Body of pancreas (tissue), 4 donors: ENCODE results near the gene CHCHD6.

Experiments used
- POLR2A ChIP-seq, 3 donors: fragments of 450-650 bp; IDR thresholded peaks; one replicate each; pipeline ENCODE4 v1.6.1; 2016; ENCODE audit warnings: antibody characterized with exemption in 3 of 3, mild to moderate bottlenecking in 2 of 3
- TF ChIP-seq, protein P1 (sequence below), 7 experiments: fragments of 450-650 bp in 4 of 7; fragments of 200-600 bp in 3 of 7; sonication (generic) in 3 of 7; IDR thresholded peaks; one replicate each; pipeline ENCODE4 v1.5.1; 2016 to 2019; ENCODE audit warnings: antibody characterized with exemption in 7 of 7

DNA sequence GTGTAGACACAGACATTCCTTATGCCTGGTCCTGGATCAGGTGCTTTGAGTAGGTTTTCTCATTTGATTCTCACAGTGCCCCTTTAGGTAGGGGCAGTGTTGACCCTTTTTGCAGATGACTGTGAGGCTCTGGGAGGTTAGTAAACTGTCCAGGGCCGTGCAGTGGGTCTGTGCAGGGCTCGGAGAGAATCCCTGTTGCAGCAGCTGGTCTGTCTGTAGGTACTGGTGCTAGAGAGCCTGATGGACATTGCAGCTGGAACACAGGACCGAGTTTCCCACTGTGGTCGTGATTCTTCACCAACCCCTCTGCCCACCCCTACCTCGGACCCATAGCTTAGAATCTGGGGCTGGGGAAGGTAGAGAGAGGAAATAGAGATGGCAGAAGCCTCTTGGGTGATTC is 51.8 kb downstream of the CHCHD6 start:
- TF ChIP-seq POLR2A (IDR thresholded peaks at IDR 0.05), result no peak
- TF ChIP-seq, protein P1, sequence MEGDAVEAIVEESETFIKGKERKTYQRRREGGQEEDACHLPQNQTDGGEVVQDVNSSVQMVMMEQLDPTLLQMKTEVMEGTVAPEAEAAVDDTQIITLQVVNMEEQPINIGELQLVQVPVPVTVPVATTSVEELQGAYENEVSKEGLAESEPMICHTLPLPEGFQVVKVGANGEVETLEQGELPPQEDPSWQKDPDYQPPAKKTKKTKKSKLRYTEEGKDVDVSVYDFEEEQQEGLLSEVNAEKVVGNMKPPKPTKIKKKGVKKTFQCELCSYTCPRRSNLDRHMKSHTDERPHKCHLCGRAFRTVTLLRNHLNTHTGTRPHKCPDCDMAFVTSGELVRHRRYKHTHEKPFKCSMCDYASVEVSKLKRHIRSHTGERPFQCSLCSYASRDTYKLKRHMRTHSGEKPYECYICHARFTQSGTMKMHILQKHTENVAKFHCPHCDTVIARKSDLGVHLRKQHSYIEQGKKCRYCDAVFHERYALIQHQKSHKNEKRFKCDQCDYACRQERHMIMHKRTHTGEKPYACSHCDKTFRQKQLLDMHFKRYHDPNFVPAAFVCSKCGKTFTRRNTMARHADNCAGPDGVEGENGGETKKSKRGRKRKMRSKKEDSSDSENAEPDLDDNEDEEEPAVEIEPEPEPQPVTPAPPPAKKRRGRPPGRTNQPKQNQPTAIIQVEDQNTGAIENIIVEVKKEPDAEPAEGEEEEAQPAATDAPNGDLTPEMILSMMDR (IDR thresholded peaks at IDR 0.05), result no peak
